OCI-LY7 (cell line): Measurements from ENCODE around the gene MRPL23.

Experiments
- CTCF ChIP-seq: fragments of 200-600 bp; sonication (generic); conservative IDR thresholded peaks from 2 replicates; pipeline ENCODE4 v1.5.1; 2014; ENCODE audit warnings: mild to moderate bottlenecking, antibody characterized with exemption, low read length, moderate library complexity, mixed read lengths
- EZH2phosphoT487 ChIP-seq: fragments of 200-600 bp; sonication (generic); IDR thresholded peaks from 2 replicates; pipeline ENCODE4 v1.6.1; 2018; ENCODE audit warnings: low read depth, borderline replicate concordance, mild to moderate bottlenecking, mixed run types, antibody characterized with exemption, low read length, moderate library complexity, mixed read lengths

- no peak for TF ChIP-seq EZH2phosphoT487
- TF ChIP-seq CTCF: no peak
Measured at GRCh38 chr11:1979607-1980006, 32.5 kb downstream of the MRPL23 start.
